Nasal cavity respiratory epithelium epithelial cell of viscerocranial mucosa (primary cell): ENCODE measurements around the gene UBXN4. TPM values are rescaled to one million over a fixed set of nuclear protein-coding genes. Genes with fewer than 3 reads are reported as not detected.

Source experiments
- total RNA-seq: library from RNA; depleted of rRNA; stranded (reverse); fragments of >200 nt; gene quantifications from 2 replicates; pipeline ENCODE4 v1.2.3, GENCODE V29; 2014

The UBXN4 gene, protein sequence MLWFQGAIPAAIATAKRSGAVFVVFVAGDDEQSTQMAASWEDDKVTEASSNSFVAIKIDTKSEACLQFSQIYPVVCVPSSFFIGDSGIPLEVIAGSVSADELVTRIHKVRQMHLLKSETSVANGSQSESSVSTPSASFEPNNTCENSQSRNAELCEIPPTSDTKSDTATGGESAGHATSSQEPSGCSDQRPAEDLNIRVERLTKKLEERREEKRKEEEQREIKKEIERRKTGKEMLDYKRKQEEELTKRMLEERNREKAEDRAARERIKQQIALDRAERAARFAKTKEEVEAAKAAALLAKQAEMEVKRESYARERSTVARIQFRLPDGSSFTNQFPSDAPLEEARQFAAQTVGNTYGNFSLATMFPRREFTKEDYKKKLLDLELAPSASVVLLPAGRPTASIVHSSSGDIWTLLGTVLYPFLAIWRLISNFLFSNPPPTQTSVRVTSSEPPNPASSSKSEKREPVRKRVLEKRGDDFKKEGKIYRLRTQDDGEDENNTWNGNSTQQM
- total RNA-seq = 60.5 and 90.5 TPM in 2 replicates

DNA sequence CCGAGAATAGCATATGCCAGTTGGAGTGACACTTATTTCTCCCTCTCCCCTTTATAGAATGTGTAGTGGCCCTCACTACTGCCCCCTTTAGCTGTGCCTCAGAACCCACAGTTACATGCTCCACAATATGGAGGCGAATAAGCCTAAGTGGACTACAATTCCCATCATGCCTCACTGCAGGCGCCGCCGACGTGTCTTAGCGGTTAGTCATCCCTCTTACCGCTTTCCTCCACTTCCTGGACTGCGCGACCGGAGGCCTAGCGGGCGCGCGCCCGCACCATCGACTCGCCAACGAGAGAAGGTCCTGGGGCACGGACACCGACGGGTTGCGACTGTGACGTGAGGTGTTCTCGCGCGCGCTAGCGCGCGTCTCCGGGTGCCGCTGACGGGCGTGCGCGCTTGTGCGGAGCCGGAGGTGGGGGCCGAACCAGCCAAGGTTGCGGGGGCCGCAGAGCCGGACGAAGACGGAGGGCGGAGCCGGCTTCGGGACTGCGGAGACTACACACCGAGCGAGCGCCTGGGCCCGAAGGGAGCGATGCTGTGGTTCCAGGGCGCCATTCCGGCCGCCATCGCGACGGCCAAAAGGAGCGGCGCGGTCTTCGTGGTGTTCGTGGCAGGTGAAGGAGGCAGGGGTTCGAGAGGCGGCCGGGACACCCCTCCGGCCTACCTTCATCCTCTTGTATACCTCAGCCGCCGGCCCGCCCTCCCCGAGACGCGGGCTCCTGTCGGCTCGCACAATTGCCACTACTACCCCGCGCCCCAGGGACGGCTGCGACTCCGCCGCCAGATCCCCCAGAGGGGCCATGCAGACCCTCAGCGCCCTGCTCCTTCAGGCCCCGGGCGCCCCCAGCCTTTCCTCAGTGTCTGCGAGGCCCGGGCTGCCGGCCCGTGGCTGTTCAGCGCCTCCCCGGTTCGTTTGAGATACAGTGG, at the start of gene UBXN4:
Gene UBXN4 (plus strand): TSS at position 461 of the 930 bp plus-strand sequence. CDS start 75 bp downstream, at position 536.

Other genes starting within 250 kb of the UBXN4 start
- gene ZRANB3, start 210.6 kb upstream of the UBXN4 start, total RNA-seq = 5.5 and 6.8 TPM in 2 replicates
- gene R3HDM1, start 210.4 kb upstream of the UBXN4 start, total RNA-seq = 6.2 and 16.1 TPM in 2 replicates
- 0.07 TPM in 1 of 2 replicates, not detected in the other for gene LCT, start 95.3 kb downstream of the UBXN4 start, total RNA-seq
- gene MCM6, start 134.6 kb downstream of the UBXN4 start, total RNA-seq = 5.1 and 5.8 TPM in 2 replicates
- gene DARS1, start 243.8 kb downstream of the UBXN4 start, total RNA-seq = 80.3 and 142 TPM in 2 replicates